HG03520 (cell line): ENCODE data around the gene ANO9.
"Not testable (repeated sequence)": the region's sequence is repeated elsewhere in the genome, so short reads cannot be mapped to it uniquely, and the experiment has no call there.

Experiments used
- ATAC-seq: cut with Tn5 transposase; IDR thresholded peaks from one replicate; pipeline ENCODE4 v1.9.1; 2021; ENCODE audit warnings: mild to moderate bottlenecking, moderate library complexity; ENCODE audit not compliant: unreplicated experiment

The ANO9 gene

DNA sequence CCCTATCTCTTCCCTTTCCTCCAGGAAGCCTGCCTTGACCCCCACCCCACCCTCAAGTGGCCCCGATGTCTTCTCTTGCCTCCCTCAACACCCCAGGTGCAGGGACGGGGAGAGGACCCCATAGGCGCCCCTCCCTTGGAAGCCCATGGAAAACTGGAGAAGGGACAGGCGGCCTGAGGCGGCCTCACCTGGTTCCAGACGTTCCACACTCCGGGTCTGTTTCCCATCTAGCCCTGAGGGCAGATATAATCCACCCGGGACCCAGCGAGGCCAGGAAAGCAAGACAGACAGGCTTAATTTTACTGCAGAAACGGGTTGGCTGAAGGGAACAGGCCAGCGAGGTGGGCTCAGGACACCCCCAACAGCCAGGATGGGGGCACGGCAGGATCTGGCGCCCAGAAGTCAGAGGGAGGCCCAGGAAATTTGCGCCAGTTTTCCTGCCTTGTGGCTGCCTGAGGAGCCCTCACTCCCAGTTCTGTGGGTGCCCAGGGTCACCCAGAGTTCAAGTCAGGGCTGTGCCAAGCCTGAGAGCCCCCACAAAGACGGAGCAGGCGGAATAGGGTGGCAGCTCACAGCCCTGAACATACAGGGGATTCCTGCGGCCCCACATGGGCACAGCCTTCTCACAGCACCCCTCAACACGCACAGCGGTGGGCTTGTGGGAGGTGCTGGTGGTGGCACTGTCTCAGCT lies 24.0 kb downstream of the ANO9 start:
- no peak for ATAC-seq

DNA sequence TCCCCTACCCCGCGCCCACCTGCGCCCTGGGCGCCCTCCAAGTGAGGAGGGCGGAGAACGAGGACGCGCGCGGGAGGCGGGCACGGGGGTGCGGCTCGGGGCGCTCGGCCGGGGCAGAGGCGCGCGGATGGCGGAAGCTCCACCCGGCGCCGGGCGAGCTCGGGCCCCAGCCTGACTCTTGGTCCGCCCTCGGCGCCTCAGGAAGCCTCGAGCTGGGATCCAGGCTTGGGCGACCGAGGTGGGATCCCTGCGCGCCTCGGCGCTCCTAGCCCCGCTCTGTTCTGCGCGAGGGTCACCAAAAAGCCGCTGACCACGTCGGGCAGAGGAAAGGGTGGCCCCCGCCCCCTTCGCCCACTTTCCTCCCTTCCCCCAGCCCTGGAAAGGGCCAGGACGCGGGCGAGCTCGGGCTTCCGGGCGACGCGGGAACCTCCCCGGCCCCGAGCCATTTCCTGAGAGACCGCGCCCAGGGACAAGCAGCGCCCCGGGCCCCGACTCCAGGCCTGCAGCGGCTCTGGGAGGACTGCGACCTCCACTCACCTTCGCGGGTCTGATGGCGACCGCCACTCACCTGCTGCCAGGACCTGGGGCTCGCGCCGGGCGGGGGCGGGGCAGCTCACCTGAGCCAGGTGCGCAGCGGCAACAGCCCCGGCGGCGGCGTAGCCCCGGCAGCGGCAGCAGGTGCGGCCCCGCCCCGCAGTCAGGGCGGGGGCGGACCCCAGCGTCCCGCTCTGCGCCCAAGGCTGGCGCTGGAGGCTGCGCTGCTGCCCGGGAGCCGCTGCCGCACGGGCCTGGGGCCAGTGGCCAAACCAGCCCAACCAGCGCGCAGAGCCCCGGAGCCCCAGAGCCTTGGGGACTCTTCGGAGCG lies 24.8 kb downstream of the ANO9 start:
- ATAC-seq = no peak

DNA sequence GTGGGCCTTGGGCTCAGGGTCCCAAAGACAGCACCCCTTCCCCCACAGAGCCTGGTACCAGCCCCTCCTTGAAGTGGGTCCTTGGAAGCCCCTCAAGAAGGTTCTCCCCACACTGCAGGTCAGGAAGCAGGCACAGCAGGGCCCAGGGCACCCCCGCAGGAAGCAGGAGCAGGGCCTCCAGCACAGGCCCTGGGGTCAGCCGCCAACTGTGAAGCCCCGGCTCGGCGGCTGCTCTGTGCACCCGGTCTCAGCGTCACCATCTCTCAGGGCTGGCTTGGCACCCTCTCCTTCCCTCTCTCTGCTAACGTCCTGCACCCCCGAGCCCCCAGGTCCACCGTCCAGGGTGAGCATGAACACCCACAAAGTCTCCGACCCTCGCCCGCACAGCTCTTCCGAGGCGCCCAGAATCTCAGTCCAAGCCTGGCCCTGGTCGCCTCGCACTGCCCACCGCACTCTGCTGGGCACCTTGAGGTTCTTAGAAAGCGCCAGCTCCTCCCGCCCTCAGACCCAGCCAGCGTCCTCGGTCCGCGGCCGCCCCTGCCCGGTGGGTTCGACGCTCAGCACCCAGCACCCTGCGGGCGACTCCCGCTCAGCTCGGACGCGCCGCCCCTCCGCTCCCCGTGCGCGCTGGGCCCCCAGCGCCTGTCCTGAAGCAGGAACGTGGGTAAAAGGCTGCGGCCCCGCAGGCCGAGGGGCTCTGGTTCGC lies 25.6 kb downstream of the ANO9 start:
- ATAC-seq = no peak

DNA sequence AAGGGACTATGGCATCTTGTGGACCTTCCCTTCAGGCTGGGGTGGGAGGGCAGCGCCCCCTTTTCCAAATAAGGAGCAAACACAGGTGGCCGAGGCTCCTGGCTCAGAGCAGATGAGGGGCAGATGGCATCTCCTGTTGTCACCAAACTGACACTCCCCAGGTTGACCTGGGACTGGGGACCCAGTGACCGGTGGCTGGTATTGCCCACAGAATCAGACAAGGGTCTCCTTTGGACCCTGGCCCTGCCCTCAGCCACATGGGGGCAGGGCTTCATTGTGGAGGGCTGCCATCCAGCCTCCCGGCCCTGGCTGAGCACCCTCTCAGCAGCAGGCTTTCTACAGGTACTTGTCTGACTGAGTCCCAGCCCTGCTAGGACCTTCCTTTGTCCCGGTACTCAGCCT lies 26.2 kb downstream of the ANO9 start:
- ATAC-seq = no peak

DNA sequence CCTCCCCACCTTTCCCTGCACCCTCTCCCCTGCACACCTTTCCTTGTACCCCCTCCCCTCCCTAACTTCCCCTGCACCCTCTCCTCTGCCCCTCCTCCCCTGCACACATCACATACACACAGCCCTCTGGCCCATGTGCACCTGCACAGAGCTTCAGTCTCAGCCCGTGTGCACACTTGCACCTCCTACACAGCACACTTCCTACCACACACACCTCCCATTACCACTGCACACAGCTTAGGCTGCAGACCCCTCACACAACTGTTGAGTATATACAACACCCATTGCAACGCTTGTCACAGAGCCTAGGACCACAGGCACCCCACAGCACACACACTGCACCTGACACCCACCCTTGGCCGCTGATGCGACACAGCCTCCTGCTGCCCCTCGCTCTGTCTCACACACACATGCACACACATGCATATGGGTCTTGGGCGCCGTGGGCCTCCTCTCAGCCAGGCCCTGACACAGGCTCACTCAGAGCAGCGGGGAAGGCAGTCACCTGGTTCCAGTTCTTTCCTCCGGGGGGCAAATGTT lies 27.4 kb downstream of the ANO9 start:
- ATAC-seq = no peak

DNA sequence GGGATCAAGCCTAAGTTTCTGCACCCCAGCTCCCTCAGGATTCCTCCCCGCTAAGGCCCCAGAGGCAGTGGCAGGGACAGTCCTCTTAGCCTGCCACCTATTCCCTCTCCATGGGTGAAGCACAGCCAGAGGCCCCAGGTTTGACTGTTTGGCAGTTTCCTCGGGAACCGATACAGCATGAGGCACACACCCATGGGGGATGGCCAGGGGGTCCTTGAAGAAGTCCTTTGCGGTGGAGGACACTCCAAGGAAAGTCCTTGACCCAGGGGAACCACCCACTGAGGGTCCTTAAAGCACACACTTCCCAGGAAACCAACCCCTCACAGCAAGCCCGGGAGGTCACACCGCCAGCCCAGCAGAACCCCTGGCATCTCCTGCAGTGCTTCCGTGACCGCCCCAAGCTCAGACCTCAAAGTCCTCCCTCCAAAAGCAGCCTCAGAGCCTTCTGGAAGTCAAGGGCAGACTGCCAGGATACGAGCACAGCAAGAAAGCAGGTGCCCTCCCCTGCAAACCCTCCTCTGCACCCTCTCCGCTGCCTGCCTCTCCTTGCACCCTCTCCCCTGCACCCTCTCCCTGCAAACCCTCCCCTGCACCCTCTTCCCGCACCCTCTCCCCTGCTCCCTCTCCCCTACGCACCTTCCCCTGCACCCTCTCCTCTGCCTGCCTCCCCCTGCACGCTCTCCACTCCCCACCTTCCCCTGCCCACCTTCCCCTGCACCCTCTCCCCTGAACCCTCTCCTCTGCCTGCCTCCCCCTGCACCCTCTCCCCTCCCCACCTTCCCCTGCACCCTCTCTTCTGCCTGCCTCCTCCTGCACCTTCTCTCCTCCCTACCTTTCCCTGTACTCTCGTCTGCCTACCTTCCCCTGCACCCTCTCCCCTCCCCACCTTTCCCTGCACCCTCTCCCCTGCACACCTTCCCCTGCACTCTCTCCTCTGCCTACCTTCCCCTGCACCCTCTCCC lies 28.4 kb downstream of the ANO9 start:
- ATAC-seq = no peak

DNA sequence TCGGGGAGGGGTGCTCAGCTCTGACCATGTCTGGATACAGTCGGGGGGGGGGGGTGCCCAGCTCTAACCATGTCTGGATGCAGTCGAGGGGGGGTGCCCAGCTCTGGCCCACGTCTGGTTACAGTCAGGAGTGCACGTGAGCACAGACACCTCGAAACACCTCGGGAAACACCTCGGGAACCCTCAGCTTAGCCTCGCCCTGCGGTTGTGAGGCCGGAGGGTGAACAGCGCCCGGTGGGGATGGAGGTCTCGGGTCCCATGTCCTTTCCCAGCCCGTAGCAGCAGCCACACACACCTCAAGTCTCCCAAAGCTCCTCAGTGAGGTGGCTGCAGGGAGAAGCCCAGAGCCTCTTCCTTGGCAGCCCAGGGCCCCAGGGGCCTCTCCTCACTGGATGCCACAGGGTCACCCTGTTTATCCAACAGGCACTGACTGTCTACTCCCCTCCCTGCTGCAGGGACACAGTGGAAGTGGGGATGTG lies 29.1 kb downstream of the ANO9 start:
- no peak for ATAC-seq

DNA sequence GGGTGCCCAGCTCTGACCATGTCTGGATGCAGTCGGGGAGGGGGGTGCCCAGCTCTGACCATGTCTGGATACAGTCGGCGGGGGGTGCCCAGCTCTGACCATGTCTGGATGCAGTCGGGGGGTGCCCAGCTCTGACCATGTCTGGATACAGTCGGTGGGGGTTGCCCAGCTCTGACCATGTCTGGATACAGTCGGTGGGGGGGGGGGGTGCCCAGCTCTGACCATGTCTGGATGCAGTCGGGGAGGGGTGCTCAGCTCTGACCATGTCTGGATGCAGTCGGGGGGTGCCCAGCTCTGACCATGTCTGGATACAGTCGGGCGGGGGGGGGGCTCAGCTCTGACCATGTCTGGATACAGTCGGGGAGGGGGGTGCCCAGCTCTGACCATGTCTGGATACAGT lies 30.3 kb downstream of the ANO9 start:
- not testable (repeated sequence) for ATAC-seq

DNA sequence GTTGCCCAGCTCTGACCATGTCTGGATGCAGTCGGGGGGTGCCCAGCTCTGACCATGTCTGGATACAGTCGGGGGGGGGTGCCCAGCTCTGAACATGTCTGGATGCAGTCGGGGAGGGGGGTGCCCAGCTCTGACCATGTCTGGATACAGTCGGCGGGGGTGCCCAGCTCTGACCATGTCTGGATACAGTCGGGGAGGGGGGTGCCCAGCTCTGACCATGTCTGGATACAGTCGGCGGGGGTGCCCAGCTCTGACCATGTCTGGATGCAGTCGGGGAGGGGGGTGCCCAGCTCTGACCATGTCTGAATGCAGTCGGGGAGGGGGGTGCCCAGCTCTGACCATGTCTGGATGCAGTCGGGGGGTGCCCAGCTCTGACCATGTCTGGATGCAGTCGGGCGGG lies 31.1 kb downstream of the ANO9 start:
- ATAC-seq = not testable (repeated sequence)

DNA sequence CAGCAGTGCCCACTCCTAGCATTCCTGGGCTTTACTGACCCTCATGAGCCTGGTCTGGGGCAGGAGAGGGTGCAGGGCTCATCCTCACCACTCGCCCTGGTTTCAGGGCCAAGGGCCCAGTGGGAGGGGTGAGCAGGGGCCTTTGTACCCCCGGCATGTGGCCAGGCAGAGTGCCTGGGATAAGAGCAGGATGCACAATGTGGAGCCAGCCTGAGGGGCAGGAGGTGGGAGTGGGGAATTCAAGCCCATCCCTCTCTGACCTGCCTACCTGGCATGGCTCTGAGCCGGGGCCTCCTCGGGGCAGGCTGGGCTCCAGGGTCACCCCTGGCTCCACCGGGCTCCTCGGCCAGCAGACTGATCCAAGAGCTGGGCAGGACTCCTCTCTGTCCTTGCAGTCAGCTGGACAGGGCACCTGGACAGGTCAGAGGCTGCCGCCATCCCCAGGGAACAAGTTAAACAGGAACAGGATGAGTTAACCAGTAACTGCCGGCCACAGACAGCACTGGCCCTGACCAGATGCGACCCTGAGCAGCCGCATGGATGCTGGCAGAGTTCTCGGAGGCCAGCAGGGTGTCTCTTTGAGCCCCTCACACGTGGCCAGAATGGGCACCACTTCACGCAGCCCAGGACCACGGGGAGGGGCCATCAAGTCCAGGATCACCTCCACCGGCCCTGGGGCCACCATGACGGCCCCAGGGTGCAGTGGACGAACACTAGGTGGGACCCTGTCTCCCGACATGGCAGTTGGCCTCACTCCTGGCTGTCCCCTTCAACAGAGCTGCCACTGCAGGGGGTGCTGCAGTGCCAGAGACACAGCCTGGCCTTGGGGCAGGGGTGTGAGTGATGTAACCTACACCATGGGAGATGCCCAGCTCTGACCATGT lies 32.0 kb downstream of the ANO9 start:
- no peak for ATAC-seq

DNA sequence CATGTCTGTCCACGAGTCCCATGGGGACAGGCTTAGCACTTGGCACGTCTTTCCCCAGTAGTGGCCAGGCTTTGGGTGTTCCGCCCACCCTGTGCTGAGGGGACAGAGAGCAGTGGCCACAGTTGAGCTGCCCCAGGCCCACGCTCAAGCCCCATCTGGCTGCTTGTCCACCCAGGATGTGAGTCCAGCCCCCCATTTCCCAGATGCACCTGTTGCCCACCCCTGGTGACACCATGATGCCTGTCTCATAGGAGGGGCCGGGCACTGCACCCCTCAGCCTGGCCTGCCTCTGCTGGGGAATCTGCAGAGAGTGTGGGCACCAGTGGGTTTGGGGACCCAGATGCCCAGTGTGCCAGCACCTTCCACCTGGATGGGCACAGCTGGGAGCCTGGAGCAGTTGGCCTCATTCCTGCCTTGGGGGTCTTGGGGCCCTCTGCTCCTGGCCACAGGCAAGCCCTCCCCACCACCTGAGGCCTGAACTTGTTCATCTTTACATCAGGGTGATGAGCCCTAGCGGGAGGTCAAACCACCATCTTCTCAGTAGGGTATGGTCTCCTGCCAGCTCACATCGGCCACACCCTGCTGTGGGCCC lies 32.7 kb downstream of the ANO9 start:
- ATAC-seq = no peak

DNA sequence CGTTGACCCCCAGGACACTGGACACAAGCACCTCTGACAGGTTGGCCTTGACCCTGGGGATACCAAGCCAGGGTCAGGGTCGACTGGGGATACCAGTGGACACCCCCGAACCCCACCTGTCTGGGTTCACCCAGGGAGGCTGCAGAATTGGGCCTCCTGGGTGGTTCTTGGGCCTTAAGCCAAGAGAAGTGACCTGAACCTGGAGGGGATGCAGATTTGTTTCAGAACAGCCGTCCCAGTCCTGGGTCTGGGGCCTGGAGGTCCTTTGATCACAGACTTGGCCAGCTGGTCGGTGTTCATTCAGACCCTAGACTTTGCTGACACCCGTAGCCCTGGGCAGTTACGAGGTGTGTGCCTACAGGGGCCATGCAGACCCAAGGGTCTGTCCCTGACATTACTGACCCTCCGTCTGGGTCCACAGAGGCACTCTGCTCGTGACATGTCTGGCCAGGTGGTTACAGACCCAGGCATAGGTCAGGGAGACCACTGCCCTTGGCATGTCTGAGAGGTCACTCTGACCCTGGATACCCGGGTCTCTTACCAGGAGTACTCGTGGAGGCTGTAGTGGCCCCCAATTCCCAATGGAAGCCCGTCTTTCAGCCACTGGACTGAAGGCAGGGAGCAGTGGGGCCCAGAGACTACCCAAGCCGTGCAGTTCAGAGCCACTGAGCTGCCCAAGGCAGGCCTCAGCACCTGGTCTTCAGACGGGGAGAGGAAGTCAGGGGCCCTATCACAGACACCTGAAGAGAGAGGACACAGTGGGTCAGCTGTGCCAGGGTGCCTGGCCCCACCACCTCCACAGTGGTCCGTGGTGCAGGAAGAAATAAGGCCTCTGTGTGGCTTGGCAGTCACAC lies 33.4 kb downstream of the ANO9 start:
- ATAC-seq = no peak

DNA sequence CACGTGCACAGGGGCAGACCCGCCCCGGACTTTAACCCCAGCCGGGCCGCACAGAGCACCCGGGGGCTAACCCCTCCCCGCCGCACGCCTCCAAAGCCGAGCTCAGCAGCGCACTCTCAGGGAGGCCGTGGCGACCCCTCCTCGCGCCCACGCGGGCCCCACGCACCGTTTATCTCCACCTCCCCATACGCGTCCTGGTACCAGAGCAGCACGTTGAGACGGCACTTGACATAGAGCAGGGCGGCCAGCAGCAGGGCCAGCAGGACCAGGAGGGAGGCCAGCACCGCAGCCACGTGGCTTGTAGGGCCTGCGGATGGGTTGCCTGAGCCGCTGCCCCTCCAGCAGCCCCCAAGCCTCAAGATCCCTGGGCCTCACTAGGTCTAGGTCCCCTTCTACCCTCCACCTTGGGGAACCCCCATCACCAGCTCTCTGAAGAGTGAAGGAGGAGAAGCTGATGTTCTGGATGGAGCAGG lies 34.1 kb downstream of the ANO9 start:
- ATAC-seq = no peak

DNA sequence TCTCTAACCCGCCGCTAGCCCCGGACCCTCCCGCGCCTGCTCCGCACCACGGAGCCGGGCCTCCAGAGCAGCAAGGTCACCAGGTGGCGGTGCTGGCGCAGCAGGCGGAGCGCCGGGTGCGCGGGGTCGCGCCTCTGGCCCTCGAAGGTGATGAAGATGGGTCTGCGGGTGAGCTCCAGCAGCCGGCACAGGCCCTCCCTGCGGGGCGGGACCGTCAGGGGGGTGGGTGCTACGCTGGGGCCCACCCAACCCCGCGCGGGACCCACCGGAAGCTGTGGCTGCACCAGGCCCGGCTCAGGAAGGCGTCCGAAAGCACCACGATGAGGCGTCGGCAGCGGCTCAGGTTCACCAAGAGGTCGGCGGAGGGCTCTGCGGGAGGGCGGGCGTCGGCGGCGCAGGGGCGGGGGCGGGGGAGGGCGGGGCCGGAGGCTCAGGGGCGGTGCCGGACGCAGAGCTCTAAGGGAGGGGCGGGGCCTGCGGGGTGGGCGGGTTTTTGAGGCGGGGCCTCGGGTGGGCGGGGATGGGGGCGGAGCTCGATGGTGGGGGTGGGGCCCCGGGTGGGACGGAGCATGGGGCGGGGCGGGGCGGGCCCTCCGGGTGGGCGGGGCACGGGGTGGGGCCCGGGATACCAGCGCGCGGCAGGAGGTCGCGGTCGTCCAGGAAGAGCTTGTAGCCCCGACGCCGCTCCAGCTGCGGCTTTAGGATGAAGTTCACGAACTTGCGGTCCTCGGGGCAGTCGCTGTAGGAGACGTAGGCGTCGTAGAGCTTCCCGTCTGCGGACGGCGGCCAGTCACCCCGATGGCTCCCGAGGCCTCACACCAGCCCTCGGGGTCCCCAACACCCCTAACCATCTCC lies 34.8 kb downstream of the ANO9 start:
- peak; percentile 63 for ATAC-seq

DNA sequence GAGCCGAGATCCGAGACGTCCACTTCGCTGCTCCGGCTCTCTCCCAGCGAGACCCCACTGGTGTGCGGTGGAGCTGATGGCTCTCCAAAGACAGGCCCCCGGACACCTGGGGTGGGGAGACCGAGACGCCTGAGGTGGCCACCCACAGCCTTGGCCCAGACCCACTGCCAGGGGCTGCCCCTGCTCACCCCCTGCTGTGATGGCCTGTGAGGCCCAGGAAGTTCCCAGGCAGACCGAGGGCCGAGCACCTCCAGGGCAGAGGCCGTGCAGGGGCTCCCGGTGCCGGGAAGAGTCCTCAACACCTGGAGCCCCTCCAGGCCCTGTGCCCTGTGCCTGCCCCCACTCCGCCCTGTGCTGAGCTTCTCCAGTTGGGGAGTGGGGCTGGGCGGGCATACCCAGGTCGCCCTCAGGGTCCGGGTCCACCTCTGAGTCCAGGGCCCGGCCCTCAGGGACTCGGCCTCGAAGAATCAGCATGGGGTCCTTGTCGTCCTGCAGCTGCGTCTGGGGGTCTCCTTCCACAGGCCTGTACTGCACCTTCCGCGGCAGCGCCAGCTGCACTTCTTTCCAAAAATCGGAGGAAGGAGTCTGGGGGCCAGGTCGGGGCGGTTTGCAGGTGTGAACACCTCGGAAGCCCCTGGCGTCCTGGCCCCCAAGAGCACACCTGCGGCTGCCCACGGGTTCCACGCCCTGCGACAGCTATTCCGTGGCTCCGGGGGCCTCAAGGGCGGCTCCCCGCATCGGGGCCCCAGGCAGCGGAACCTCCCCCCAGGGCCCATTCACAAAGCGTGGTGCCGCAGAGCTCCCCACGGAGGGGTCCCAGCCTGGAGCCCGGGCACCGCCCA lies 35.6 kb downstream of the ANO9 start:
- ATAC-seq = no peak
